Esophagus muscularis mucosa (tissue), 4 donors: ENCODE data around the gene FAM228A.

Experiments used
- EP300 ChIP-seq: sonication (generic); formaldehyde crosslinking; IDR thresholded peaks from one replicate; pipeline ENCODE4 v1.6.1; 2017; ENCODE audit warnings: antibody characterized with exemption
- POLR2A ChIP-seq: fragments of 450-650 bp; IDR thresholded peaks from one replicate; pipeline ENCODE4 v1.6.1; 2017; ENCODE audit warnings: antibody characterized with exemption, moderate library complexity, mild to moderate bottlenecking, low read depth
- TF ChIP-seq, protein P1 (sequence below), 3 experiments: fragments of 200-600 bp in 2 of 3; fragments of 450-650 bp in 1 of 3; sonication (generic) in 2 of 3; IDR thresholded peaks; one replicate each; pipeline ENCODE4 v1.5.1; 2017 to 2019; ENCODE audit warnings: antibody characterized with exemption in 3 of 3, mild to moderate bottlenecking in 2 of 3, moderate library complexity in 1 of 3

DNA sequence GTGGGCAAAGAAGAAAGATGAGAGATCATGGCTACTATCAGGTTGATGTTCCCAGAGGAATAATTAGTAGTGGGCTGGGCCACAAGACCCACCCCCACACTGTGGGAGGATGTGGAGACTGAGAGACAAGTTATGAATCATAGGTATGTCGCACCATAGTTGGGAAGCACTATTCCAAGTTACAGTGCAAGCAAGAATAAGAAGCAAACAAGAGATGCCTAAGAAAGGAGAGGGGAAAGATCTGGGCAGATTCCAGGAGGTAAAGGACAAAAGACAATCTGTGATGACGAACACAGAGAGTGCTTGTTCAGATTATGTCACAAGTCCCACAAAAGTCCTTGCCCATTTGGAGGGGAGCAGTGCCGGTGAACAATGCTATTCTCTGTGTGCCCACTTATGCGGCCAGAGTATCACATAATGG lies 56.6 kb downstream of the FAM228A start:
- TF ChIP-seq POLR2A (no peak), EP300 (no peak)
- TF ChIP-seq, protein P1, sequence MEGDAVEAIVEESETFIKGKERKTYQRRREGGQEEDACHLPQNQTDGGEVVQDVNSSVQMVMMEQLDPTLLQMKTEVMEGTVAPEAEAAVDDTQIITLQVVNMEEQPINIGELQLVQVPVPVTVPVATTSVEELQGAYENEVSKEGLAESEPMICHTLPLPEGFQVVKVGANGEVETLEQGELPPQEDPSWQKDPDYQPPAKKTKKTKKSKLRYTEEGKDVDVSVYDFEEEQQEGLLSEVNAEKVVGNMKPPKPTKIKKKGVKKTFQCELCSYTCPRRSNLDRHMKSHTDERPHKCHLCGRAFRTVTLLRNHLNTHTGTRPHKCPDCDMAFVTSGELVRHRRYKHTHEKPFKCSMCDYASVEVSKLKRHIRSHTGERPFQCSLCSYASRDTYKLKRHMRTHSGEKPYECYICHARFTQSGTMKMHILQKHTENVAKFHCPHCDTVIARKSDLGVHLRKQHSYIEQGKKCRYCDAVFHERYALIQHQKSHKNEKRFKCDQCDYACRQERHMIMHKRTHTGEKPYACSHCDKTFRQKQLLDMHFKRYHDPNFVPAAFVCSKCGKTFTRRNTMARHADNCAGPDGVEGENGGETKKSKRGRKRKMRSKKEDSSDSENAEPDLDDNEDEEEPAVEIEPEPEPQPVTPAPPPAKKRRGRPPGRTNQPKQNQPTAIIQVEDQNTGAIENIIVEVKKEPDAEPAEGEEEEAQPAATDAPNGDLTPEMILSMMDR (IDR thresholded peaks at IDR 0.05) = no peak
